NCI-H1417 (cell line): Measurements from ENCODE around the gene RPS6KL1.
A peak's percentile ranks its signal among the peaks of the same experiment; 100 is the strongest.

ENCODE experiments used
- DNase-seq, 3 experiments: peaks; one replicate each; lab custom pipeline; 2025; lab: John Stamatoyannopoulos, UW

The RPS6KL1 gene

GRCh38 chr14:74922752-74923401, at the start of gene RPS6KL1:
Gene RPS6KL1, minus strand, starts transcription at chr14:74923260. Its CDS starts 1,719 bp downstream, at chr14:74921541.
- DNase-seq: peak; percentile 90 to 94 (median 92)

GRCh38 chr14:74968811-74969210, 45.8 kb upstream of the RPS6KL1 start:
- DNase-seq: no peak

GRCh38 chr14:74965486-74966153, 42.6 kb upstream of the RPS6KL1 start:
- DNase-seq: no peak

- DNase-seq: no peak
Measured at GRCh38 chr14:74964787-74965485, 41.9 kb upstream of the RPS6KL1 start.

GRCh38 chr14:74963705-74964271, 40.7 kb upstream of the RPS6KL1 start:
- peak in 1 of 3 experiments; percentile 9 for DNase-seq

GRCh38 chr14:74963178-74963704, 40.2 kb upstream of the RPS6KL1 start:
- no peak for DNase-seq

- no peak for DNase-seq
Measured at GRCh38 chr14:74962493-74962892, 39.4 kb upstream of the RPS6KL1 start.

- DNase-seq: no peak
Measured at GRCh38 chr14:74962046-74962445, 39.0 kb upstream of the RPS6KL1 start.

GRCh38 chr14:74961238-74961911, 38.3 kb upstream of the RPS6KL1 start:
- DNase-seq: no peak

- no peak for DNase-seq
Measured at GRCh38 chr14:74960736-74961135, 37.7 kb upstream of the RPS6KL1 start.

GRCh38 chr14:74959596-74960180, 36.6 kb upstream of the RPS6KL1 start:
- peak in 2 of 3 experiments; percentile 42 to 43 for DNase-seq

- no peak for DNase-seq
Measured at GRCh38 chr14:74956280-74957072, 33.4 kb upstream of the RPS6KL1 start.

- peak in 1 of 3 experiments; percentile 34 for DNase-seq
Measured at GRCh38 chr14:74956027-74956279, 32.9 kb upstream of the RPS6KL1 start.

GRCh38 chr14:74955229-74956026, 32.4 kb upstream of the RPS6KL1 start, which contains the start of gene PGF:
Gene PGF, minus strand, starts transcription at chr14:74955597. Its CDS starts 355 bp downstream, at chr14:74955242.
- DNase-seq: peak; percentile 63 to 70 (median 65)

- peak in 1 of 3 experiments; percentile 58 for DNase-seq
Measured at GRCh38 chr14:74954947-74955228, 31.8 kb upstream of the RPS6KL1 start.

GRCh38 chr14:74954232-74954946, 31.3 kb upstream of the RPS6KL1 start:
- DNase-seq: peak; percentile 58 to 90 (median 80)

- no peak for DNase-seq
Measured at GRCh38 chr14:74953686-74954085, 30.6 kb upstream of the RPS6KL1 start.

GRCh38 chr14:74952697-74953484, 29.8 kb upstream of the RPS6KL1 start:
- peak in 2 of 3 experiments; percentile 36 to 59 for DNase-seq
